Renal cortex interstitium (tissue), 11 donors: ENCODE data around the gene VAMP2. TPM values are rescaled to one million over a fixed set of nuclear protein-coding genes. Genes with fewer than 3 reads are reported as not detected.
"Not testable (repeated sequence)": the region's sequence is repeated elsewhere in the genome, so short reads cannot be mapped to it uniquely, and the experiment has no call there.

Experiments used
- DNase-seq, 11 donors: peaks; one replicate each; pipeline ENCODE4 v3.0.0-alpha.2; 2013; ENCODE audit warnings: low read depth in 9 of 11, low spot score in 4 of 11; ENCODE audit errors: extremely low read depth in 1 of 11
- polyA plus RNA-seq, 3 donors: library from polyadenylated mRNA; unstranded; fragments of 120-200 nt; gene quantifications; one replicate each; pipeline ENCODE4 v1.2.1, GENCODE V29; 2013; ENCODE audit not compliant: insufficient read length in 3 of 3

Gene VAMP2
- polyA plus RNA-seq, 3 donors = 107 to 150 (median 110) TPM

- peak; percentile 87 to 94 (median 93) for DNase-seq
Measured at GRCh38 chr17:8186787-8187516, 24.2 kb upstream of the VAMP2 start.

DNA sequence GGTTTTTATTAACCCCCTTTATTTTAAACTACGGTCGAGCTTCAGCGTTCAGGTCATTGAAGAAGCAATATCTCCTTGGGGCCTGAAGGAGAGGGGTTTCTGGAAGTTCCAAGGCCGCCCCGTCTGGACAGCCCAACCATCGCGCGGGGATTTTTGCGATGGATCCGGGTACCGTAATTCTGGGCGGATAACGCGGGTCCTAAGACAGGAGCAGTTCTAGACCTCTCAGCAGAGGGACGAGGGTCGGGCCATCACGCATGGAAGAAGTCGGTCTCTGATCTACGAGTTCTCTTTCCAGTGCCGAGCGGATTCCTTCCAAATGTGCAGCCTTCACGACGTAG is 23.7 kb upstream of the VAMP2 start:
- no peak for DNase-seq

- DNase-seq = peak in 5 of 11 donors; percentile 59 to 83 (median 75)
Measured at GRCh38 chr17:8185582-8186445, 23.1 kb upstream of the VAMP2 start.

DNA sequence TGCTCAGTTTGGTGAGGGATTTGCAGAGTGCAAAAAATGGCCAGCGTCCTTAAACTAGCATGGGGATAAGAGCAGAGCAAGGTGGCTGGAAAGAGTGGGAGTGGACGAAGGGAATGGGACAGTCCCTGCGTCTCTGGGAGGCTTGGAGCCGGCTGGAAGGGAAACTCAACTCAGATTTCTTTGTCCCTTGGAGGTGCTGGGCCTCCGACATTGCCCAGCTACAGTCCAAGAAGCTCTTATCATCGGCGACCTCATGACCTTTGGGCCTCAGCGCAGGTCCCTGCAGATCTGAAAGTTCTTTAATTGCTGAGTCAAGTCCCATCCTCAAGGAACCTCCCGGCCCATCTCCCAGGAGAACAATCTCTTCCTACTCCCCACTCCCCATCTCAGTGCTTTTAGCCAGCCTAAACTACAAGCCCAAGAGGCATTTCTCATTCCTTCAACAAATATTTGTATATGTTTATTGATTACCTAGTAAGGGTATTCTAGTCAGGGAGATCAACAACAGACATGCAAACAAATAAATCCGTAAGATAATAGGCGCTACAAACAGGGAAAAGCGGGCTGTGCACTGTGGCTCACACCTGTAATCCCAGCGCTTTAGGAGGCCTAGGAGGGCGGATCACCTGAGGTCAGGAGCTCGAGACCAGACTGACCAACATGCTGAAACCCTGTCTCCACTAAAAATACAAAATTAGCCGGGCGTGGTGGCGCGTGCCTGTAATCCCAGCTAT is 14.4 kb upstream of the VAMP2 start:
- no peak for DNase-seq

DNA sequence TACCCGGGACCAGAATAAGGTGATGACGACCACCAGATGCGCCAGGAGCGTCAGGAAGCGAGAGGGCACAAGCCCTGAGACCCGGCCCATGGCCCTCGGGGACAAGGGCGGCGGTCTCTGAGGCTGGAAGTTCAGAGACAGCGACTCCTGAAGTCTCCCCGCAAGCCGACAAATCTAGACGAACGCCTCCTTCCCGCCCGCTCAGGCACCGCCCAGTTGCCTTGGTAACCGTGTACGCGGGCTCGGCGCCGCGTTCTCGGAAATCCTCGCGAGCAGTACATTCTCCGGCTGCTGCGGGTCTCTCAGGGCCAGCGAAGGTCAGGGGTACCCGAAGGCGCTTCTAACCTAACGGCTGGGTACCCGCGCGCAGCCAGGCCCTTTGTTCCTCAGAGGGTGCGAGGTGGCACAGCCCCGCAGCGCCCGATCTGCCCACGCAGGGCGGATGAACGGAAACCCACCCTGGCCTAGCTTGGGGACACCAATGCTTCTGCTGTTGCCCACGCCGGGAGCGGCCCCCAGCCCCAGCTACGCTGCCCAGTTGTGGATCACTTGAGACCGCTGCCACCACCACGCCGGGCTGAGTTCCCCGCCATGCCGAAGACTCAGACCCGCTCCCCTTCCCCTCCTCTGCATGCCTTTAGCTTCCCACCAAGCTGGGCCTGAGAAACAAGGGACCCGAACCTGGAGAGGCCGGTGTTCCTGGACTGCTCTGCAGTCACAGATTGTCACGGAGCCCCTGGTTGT is 13.6 kb upstream of the VAMP2 start, which contains the start of gene TMEM107:
Gene TMEM107 (minus strand): TSS at position 184 of the 744 bp plus-strand sequence. CDS start 94 bp downstream, at position 90.
- DNase-seq = peak in 3 of 11 donors; percentile 83 to 90 (median 84)

DNA sequence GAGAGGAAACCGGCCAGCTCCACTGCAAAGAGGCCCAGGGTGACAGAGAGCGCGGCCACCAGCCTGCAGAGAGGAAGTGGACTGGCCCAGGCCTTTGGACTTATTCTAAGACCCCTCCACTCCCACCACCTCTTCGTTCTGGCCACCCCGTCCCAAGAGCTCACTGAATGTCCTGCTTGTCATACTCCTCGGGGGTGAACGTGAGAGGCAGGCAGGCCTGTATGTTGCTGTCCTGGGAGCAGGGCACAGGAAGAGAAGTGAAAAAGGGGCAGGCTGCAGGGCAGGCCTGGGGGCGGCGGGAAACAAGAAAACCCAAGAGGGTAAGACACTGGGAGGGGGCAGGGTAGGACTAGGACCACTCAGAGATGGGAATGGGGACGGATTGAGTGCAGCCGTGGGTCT is 13.0 kb upstream of the VAMP2 start:
- no peak for DNase-seq

DNA sequence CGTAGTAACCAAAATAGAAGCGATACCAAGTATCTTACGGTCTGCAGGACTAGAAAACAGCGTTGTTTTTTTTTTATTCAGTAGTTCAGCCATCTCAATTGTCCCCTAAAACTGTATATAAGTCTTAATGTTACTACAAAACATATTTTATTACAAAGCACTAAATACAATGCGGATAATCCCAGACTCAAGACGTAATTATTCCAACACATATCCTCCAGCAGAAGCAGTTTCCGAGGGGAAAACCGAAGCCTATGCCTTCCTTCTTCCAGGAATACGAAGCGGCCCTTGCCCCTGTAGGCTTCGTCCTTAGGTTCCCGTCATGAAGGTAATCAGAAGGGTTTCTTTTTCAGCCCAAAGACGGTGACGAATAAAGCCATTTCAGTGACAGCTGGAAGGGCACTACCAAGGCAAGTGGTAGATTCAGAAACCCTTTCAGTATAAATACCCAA is 11.1 kb upstream of the VAMP2 start:
- DNase-seq = no peak

GRCh38 chr17:8173056-8173870 is 10.5 kb upstream of the VAMP2 start:
- DNase-seq = peak in 7 of 11 donors; percentile 86 to 94 (median 92)

DNA sequence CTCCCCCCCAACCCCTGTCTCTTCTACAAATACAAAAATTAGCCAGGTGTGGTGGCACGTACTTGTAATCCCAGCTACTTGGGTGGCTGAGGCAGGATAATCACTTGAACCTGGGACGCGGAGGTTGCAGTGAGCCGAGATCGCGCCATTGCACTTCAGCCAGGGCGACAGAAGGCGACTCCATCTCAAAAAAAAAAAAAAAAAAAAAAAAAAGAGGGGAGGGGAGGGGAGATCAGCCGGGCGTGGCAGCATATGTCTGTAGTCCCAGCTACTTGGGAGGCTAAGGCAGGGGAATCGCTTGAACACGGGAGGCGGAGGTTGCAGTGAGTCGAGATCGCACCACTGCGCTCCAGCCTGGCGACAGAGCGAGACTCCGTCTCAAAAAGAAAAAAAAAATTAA is 7.4 kb upstream of the VAMP2 start:
- DNase-seq = not testable (repeated sequence)

DNA sequence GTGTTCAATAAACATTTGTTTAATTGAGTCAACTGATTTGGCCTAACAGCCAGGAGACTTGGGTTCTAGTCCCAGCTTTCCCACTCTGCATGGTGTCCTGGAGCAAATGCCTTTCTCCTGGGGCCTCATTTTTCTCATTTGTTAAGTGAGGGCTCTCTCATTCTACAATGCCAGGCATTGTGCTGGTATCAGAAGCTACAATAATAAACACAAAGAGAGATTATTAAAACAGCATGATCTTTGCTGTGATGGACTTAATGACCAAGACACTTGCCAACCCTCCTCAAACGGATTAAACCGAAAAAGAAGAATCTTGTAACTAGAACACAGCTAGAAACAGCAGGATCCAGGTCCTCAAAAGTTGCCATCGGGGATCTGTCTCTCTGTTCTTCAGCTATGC is 4.8 kb upstream of the VAMP2 start:
- no peak for DNase-seq

GRCh38 chr17:8166731-8167130 is 4.0 kb upstream of the VAMP2 start:
- DNase-seq = no peak

DNA sequence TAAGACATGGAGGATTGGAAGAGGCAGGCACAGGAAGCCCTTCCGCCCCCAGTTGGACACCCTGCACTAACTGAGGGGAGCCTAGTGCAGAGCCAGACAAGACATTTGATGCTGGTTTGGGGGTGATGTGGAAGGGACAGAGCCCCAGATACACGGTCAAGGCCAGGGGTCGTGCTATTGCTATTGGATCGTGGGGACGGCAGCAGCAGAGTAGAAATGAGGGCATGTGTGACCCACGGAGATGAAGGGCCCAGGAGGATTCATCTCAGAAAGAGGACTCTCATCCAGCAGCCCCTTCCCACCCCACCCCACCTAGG is 2.0 kb upstream of the VAMP2 start:
- no peak for DNase-seq

DNA sequence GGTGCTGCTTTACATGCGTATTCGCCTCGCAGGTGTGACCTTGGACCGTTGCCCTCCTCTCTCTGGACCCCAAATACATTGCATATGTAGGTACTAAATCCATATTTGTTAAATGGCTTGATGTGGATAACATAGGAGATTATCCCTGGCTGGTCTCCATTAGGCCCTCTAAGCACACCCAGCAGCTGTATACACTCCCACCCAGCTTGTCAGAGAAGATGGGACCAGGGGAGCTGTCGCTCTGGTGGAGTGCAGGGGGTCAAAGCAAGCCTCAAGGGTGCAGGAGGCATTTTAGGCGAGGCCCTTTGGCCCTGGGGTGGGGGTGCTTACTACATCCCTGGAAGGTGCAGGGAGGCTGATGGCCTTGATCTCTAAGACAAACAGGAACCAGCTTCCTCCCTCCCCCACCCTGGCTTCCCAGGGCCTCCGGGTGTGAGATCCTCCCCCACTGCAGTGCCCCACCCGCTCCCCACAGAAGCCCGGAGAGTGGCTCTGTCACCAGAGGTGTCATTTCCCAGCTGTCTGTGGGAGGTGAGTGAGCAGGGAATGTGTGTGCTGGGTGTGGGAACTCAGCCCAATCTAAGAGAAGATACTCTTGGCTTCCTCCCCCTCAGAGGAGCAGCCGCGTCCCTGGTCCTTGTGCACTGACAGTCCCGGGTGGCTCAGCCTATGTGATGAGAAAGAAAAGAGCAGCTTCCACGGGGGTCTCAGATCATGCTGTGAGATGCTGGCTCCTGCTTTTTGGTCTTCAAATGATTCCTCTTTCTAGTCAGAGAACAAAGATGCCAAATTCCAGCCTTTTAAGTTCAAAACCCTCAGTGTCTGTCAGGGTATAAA is 1.4 kb upstream of the VAMP2 start:
- DNase-seq = peak in 1 of 11 donors; percentile 69

DNA sequence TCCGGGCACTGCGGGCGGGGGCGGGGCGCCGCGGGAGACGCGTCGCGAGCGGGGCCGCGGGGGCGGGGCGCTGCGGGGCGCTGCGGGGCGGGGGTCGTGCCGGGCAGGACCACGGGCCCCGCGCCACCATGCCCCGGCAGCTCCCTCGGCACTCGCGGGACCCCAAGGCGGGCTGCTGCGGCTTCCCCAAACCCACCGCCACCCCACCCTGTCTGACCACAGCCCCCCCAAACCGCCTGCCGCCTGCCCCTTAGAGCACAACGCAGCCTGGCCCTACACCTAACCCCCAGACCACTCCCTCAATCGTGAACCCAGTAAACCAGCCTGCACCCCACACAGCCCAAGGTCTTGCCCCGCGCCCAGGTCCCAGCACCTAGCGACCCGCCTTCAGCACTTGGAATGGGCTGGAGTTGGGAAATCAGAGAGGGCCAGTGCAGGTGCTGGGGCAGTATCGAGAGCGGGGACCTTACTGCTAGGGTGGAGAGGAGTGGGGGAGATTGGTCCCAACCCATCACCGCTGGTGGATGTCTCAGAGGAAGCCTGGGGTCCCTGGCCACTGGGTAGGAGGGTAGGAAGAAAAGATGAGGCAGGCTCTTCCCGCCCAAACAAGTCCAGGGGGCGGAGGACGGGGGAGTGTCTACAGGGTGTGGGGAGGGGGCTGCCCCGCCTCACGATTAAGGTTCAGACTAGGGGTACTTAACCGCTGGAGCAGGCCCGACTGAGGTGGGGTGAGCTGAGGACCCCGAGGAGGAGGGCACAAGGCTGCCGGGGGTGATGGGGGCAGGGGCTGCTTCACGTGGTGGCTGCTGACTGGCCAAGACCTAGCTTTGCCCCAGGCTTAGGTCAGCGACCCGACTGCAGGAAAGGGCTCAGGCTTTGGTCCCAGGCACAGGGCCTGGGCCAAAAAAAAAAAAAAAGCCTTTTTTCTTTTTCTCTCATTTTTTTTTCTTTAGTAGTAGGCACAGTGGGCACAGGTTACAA is 539 bp upstream of the VAMP2 start:
- no peak for DNase-seq

- no peak for DNase-seq
Measured at GRCh38 chr17:8161289-8162232, 1.2 kb downstream of the VAMP2 start.
